Measurements from ENCODE around the gene TTC6. TPM values are rescaled to one million over a fixed set of nuclear protein-coding genes. Genes with fewer than 3 reads are reported as not detected.

Gene TTC6
- total and polyA plus RNA-seq, 3 experiments from 2014 or later, result not detected

GRCh38 chr14:37597914-37598746 is 2.7 kb downstream of the TTC6 start:
- peaks cover 6 to 43% (median 16%) of the 10 kb centered on the region in 5 donors for H3K9me3 Mint-ChIP-seq

GRCh38 chr14:37598747-37599506 is 3.5 kb downstream of the TTC6 start:
- Histone ChIP-seq H3K9me3 (ENCODE audit: low read length) (no peaks in the 10 kb centered on the region), H3K4me3 (ENCODE audit: low read length) (no peak overlapping the region), H3K27me3 (ENCODE audit: insufficient read depth, low read length, poor library complexity, severe bottlenecking) (peaks cover 52% of the 10 kb centered on the region), H3K27ac (ENCODE audit: low read depth, low read length) (no peak overlapping the region), H3K4me1 (ENCODE audit: insufficient read depth, low read length) (peaks cover 10% of the 10 kb centered on the region), H3K36me3 (ENCODE audit: insufficient read depth, low read length) (no peaks in the 10 kb centered on the region)
- ChIA-PET POLR2A (no interaction called here), CTCF (no interaction called here)
- Mint-ChIP-seq H3K36me3 (peaks cover 0 to 3% (median 0%) of the 10 kb centered on the region in 3 donors), H3K27ac (peak overlapping the region in 2 of 8 donors; percentile 2 to 7), H3K9me3 (peaks cover 0 to 36% (median 15%) of the 10 kb centered on the region in 5 donors), H3K4me1 (peaks cover 14 to 26% (median 25%) of the 10 kb centered on the region in 3 donors), H3K4me3 (peak overlapping the region in 3 of 7 donors; percentile 6 to 53 (median 46)), H3K27me3 (peaks cover 55 to 68% of the 10 kb centered on the region in 2 donors)
- DNase-seq, result no peak

More at GRCh38 chr14:37597914-37598746, 2.7 kb downstream of the TTC6 start:
- H3K27me3 Mint-ChIP-seq, result peaks cover 62 to 76% of the 10 kb centered on the region in 2 donors
- no peak overlapping the region for H3K27ac Mint-ChIP-seq
- peak overlapping the region in 3 of 7 donors; percentile 8 to 39 (median 28) for H3K4me3 Mint-ChIP-seq
- H3K36me3 Mint-ChIP-seq, result peaks cover 0 to 4% (median 0%) of the 10 kb centered on the region in 3 donors
- ChIA-PET CTCF (no interaction called here), POLR2A (no interaction called here)
- no peak overlapping the region for H3K27ac ChIP-seq (ENCODE audit: low read depth, low read length)
- DNase-seq, result no peak
- no peak overlapping the region for H3K4me3 ChIP-seq (ENCODE audit: low read length)
- no peaks in the 10 kb centered on the region for H3K36me3 ChIP-seq (ENCODE audit: insufficient read depth, low read length)
- H3K9me3 ChIP-seq (ENCODE audit: low read length), result no peaks in the 10 kb centered on the region
- H3K4me1 ChIP-seq (ENCODE audit: insufficient read depth, low read length), result peaks cover 10% of the 10 kb centered on the region
- peaks cover 14 to 27% (median 26%) of the 10 kb centered on the region in 3 donors for H3K4me1 Mint-ChIP-seq
- peaks cover 52% of the 10 kb centered on the region for H3K27me3 ChIP-seq (ENCODE audit: insufficient read depth, low read length, poor library complexity, severe bottlenecking)

GRCh38 chr14:37599507-37600368 is 4.3 kb downstream of the TTC6 start:
- POLR2A ChIA-PET, result no interaction called here
- H3K27ac Mint-ChIP-seq, result peak overlapping the region in 1 of 8 donors; percentile 2
- peaks cover 50 to 62% of the 10 kb centered on the region in 2 donors for H3K27me3 Mint-ChIP-seq
- Histone ChIP-seq H3K36me3 (ENCODE audit: insufficient read depth, low read length) (no peaks in the 10 kb centered on the region), H3K4me3 (ENCODE audit: low read length) (no peak overlapping the region), H3K9me3 (ENCODE audit: low read length) (no peaks in the 10 kb centered on the region), H3K4me1 (ENCODE audit: insufficient read depth, low read length) (peaks cover 10% of the 10 kb centered on the region), H3K27ac (ENCODE audit: low read depth, low read length) (no peak overlapping the region), H3K27me3 (ENCODE audit: insufficient read depth, low read length, poor library complexity, severe bottlenecking) (peaks cover 50% of the 10 kb centered on the region)
- H3K4me3 Mint-ChIP-seq, result peak overlapping the region in 3 of 7 donors; percentile 6 to 41 (median 9)
- no peak for DNase-seq
- peaks cover 0 to 32% (median 15%) of the 10 kb centered on the region in 5 donors for H3K9me3 Mint-ChIP-seq
- H3K4me1 Mint-ChIP-seq, result peaks cover 10 to 22% (median 21%) of the 10 kb centered on the region in 3 donors
- no peaks in the 10 kb centered on the region for H3K36me3 Mint-ChIP-seq
- CTCF ChIA-PET, result no interaction called here

- Histone ChIP-seq H3K4me3 (ENCODE audit: low read length) (no peak overlapping the region), H3K4me1 (ENCODE audit: insufficient read depth, low read length) (peaks cover 6% of the 10 kb centered on the region), H3K27ac (ENCODE audit: low read depth, low read length) (no peak overlapping the region), H3K36me3 (ENCODE audit: insufficient read depth, low read length) (no peaks in the 10 kb centered on the region), H3K27me3 (ENCODE audit: insufficient read depth, low read length, poor library complexity, severe bottlenecking) (peaks cover 48% of the 10 kb centered on the region), H3K9me3 (ENCODE audit: low read length) (no peaks in the 10 kb centered on the region)
- Mint-ChIP-seq H3K36me3 (no peaks in the 10 kb centered on the region), H3K27ac (peak overlapping the region in 1 of 8 donors; percentile 54), H3K4me1 (peaks cover 10 to 18% (median 16%) of the 10 kb centered on the region in 3 donors), H3K4me3 (no peak overlapping the region), H3K27me3 (peaks cover 52 to 58% of the 10 kb centered on the region in 2 donors), H3K9me3 (peaks cover 0 to 30% (median 15%) of the 10 kb centered on the region in 5 donors)
- DNase-seq, result no peak
- ChIA-PET POLR2A (no interaction called here), CTCF (no interaction called here)
These were observed 5.7 kb downstream of the TTC6 start for GRCh38 chr14:37600880-37601741.

- no peaks in the 10 kb centered on the region for H3K36me3 ChIP-seq (ENCODE audit: insufficient read depth, low read length)
- H3K4me3 ChIP-seq (ENCODE audit: low read length), result no peak overlapping the region
- peaks cover 3% of the 10 kb centered on the region for H3K4me1 ChIP-seq (ENCODE audit: insufficient read depth, low read length)
- ChIA-PET POLR2A (no interaction called here), CTCF (no interaction called here)
- peaks cover 40% of the 10 kb centered on the region for H3K27me3 ChIP-seq (ENCODE audit: insufficient read depth, low read length, poor library complexity, severe bottlenecking)
- Mint-ChIP-seq H3K4me1 (peaks cover 4 to 11% (median 10%) of the 10 kb centered on the region in 3 donors), H3K27ac (no peak overlapping the region), H3K36me3 (no peaks in the 10 kb centered on the region), H3K9me3 (peaks cover 0 to 24% (median 17%) of the 10 kb centered on the region in 5 donors), H3K27me3 (peaks cover 44 to 51% of the 10 kb centered on the region in 2 donors), H3K4me3 (no peak overlapping the region)
- H3K9me3 ChIP-seq (ENCODE audit: low read length), result no peaks in the 10 kb centered on the region
- no peak overlapping the region for H3K27ac ChIP-seq (ENCODE audit: low read depth, low read length)
- DNase-seq, result no peak
These were observed 6.4 kb downstream of the TTC6 start for GRCh38 chr14:37601865-37602264.

GRCh38 chr14:37602605-37603453 is 7.4 kb downstream of the TTC6 start:
- peaks cover 0 to 22% (median 17%) of the 10 kb centered on the region in 5 donors for H3K9me3 Mint-ChIP-seq
- H3K4me3 Mint-ChIP-seq, result no peak overlapping the region
- Histone ChIP-seq H3K4me1 (ENCODE audit: insufficient read depth, low read length) (peaks cover 3% of the 10 kb centered on the region), H3K36me3 (ENCODE audit: insufficient read depth, low read length) (no peaks in the 10 kb centered on the region), H3K27me3 (ENCODE audit: insufficient read depth, low read length, poor library complexity, severe bottlenecking) (peaks cover 33% of the 10 kb centered on the region), H3K9me3 (ENCODE audit: low read length) (no peaks in the 10 kb centered on the region), H3K27ac (ENCODE audit: low read depth, low read length) (no peak overlapping the region), H3K4me3 (ENCODE audit: low read length) (no peak overlapping the region)
- no peak for DNase-seq
- no peak overlapping the region for H3K27ac Mint-ChIP-seq
- H3K27me3 Mint-ChIP-seq, result peaks cover 35 to 42% of the 10 kb centered on the region in 2 donors
- peaks cover 4 to 7% (median 7%) of the 10 kb centered on the region in 3 donors for H3K4me1 Mint-ChIP-seq
- ChIA-PET POLR2A (no interaction called here), CTCF (no interaction called here)
- no peaks in the 10 kb centered on the region for H3K36me3 Mint-ChIP-seq

Data from CD8-positive, alpha-beta memory T cell (primary cell).